HEK293 (cell line): ENCODE data around the gene THSD7B.

Experiments used
- CTCF ChIA-PET: fragments of 350-600 bp; formaldehyde crosslinking; extraction: SDS; loops from one replicate; lab custom pipeline; 2021; ENCODE audit warnings: antibody characterized with exemption; lab: Yijun Ruan, JAX
- POLR2A ChIA-PET: fragments of 300-600 bp; formaldehyde crosslinking; extraction: SDS; loops from one replicate; lab custom pipeline; 2020; ENCODE audit warnings: antibody characterized with exemption, inconsistent platforms; lab: Yijun Ruan, JAX
- H3K27ac ChIP-seq: fragments of 200-500 bp; sonication (Bioruptor generic); 2 replicates; pipeline ENCODE4 v1.5.1; 2014; ENCODE audit warnings: low read depth, low read length, control low read depth, inconsistent platforms; ENCODE audit errors: extremely low read depth
- H3K36me3 ChIP-seq, 2 experiments: fragments of 200-500 bp in 1 of 2; sonication (Bioruptor generic) in 1 of 2; 1 replicate in 1 of 2; 2 replicates in 1 of 2; pipeline ENCODE4 v1.5.1; 2014 to 2017; ENCODE audit warnings: inconsistent platforms in 2 of 2, low read length in 2 of 2; ENCODE audit not compliant: control insufficient read depth in 2 of 2, insufficient read depth in 1 of 2
- H3K4me1 ChIP-seq: fragments of 200-500 bp; sonication (Bioruptor generic); 2 replicates; pipeline ENCODE4 v1.5.1; 2014; ENCODE audit warnings: mild to moderate bottlenecking, low read length, inconsistent platforms; ENCODE audit not compliant: control insufficient read depth, insufficient read depth
- H3K4me3 ChIP-seq: 2 replicates; pipeline ENCODE4 v1.5.1; 2011; ENCODE audit warnings: low read depth, mild to moderate bottlenecking, control low read depth, low read length, moderate library complexity
- H3K9me3 ChIP-seq: fragments of 200-500 bp; sonication (Bioruptor generic); 2 replicates; pipeline ENCODE4 v1.5.1; 2014; ENCODE audit warnings: low read depth, low read length, inconsistent platforms; ENCODE audit not compliant: control insufficient read depth, insufficient read depth
- HOXD13 ChIP-seq: sonication (generic); formaldehyde crosslinking; IDR thresholded peaks from 2 replicates; pipeline ENCODE4 v1.8.0; 2022; ENCODE audit warnings: missing genetic modification reagents, borderline replicate concordance
- KLF10 ChIP-seq: fragments of 450-650 bp; IDR thresholded peaks from 2 replicates; pipeline ENCODE4 v1.5.1; 2018; ENCODE audit warnings: missing biosample characterization, mild to moderate bottlenecking, missing genetic modification characterization
- KLF7 ChIP-seq: fragments of 450-650 bp; formaldehyde crosslinking; IDR thresholded peaks from 2 replicates; pipeline ENCODE4 v1.5.1; 2016; ENCODE audit warnings: missing biosample characterization, missing genetic modification characterization, borderline replicate concordance
- SCRT2 ChIP-seq: fragments of 450-650 bp; formaldehyde crosslinking; IDR thresholded peaks from 2 replicates; pipeline ENCODE4 v1.5.1; 2016; ENCODE audit warnings: missing biosample characterization, missing genetic modification characterization
- ZBTB48 ChIP-seq: fragments of 450-650 bp; formaldehyde crosslinking; IDR thresholded peaks from 2 replicates; pipeline ENCODE4 v1.5.1; 2016; ENCODE audit warnings: missing biosample characterization, missing genetic modification characterization
- ZBTB6 ChIP-seq: fragments of 450-650 bp; formaldehyde crosslinking; IDR thresholded peaks from 2 replicates; pipeline ENCODE4 v1.5.1; 2017; ENCODE audit warnings: missing biosample characterization, missing genetic modification characterization
- ZFP37 ChIP-seq: fragments of 450-650 bp; formaldehyde crosslinking; IDR thresholded peaks from 2 replicates; pipeline ENCODE4 v1.5.1; 2016; ENCODE audit warnings: missing biosample characterization, missing genetic modification characterization
- ZNF121 ChIP-seq: fragments of 450-650 bp; formaldehyde crosslinking; IDR thresholded peaks from 2 replicates; pipeline ENCODE4 v1.5.1; 2016; ENCODE audit warnings: missing biosample characterization, missing genetic modification characterization
- ZNF19 ChIP-seq: fragments of 450-650 bp; formaldehyde crosslinking; IDR thresholded peaks from 2 replicates; pipeline ENCODE4; 2016; ENCODE audit warnings: missing biosample characterization, missing genetic modification characterization, low read depth
- ZNF202 ChIP-seq: fragments of 450-650 bp; formaldehyde crosslinking; IDR thresholded peaks from 2 replicates; pipeline ENCODE4 v1.5.1; 2016; ENCODE audit warnings: missing biosample characterization, missing genetic modification characterization, borderline replicate concordance
- ZNF23 ChIP-seq: fragments of 450-650 bp; formaldehyde crosslinking; IDR thresholded peaks from 2 replicates; pipeline ENCODE4 v1.5.1; 2016; ENCODE audit warnings: missing biosample characterization, missing genetic modification characterization, borderline replicate concordance
- ZNF350 ChIP-seq: fragments of 450-650 bp; formaldehyde crosslinking; IDR thresholded peaks from 2 replicates; pipeline ENCODE4 v1.5.0; 2017; ENCODE audit warnings: missing biosample characterization, mild to moderate bottlenecking, missing genetic modification characterization
- ZNF362 ChIP-seq: fragments of 450-650 bp; formaldehyde crosslinking; IDR thresholded peaks from 2 replicates; pipeline ENCODE4 v1.5.1; 2016; ENCODE audit warnings: missing biosample characterization, missing genetic modification characterization
- ZNF391 ChIP-seq: fragments of 450-650 bp; formaldehyde crosslinking; IDR thresholded peaks from 2 replicates; pipeline ENCODE4 v1.5.1; 2016; ENCODE audit warnings: low read depth, missing biosample characterization, missing genetic modification characterization, borderline replicate concordance
- ZNF433 ChIP-seq: fragments of 450-650 bp; formaldehyde crosslinking; IDR thresholded peaks from 2 replicates; pipeline ENCODE4 v1.5.1; 2016; ENCODE audit warnings: missing biosample characterization, missing genetic modification characterization, low read depth
- ZNF558 ChIP-seq: fragments of 450-650 bp; formaldehyde crosslinking; IDR thresholded peaks from 2 replicates; pipeline ENCODE4 v1.5.1; 2016; ENCODE audit warnings: missing biosample characterization, missing genetic modification characterization
- ZNF561 ChIP-seq: fragments of 450-650 bp; IDR thresholded peaks from 2 replicates; pipeline ENCODE4 v1.5.1; 2018; ENCODE audit warnings: missing biosample characterization, missing genetic modification characterization, borderline replicate concordance
- ZNF626 ChIP-seq: fragments of 450-650 bp; sonication (Bioruptor Pico); formaldehyde crosslinking; IDR thresholded peaks from 2 replicates; pipeline ENCODE4 v1.5.1; 2018; ENCODE audit warnings: missing biosample characterization, missing genetic modification characterization, inconsistent platforms
- ZNF629 ChIP-seq: fragments of 450-650 bp; formaldehyde crosslinking; IDR thresholded peaks from 2 replicates; pipeline ENCODE4 v1.5.1; 2017; ENCODE audit warnings: missing biosample characterization, missing genetic modification characterization
- ZNF658 ChIP-seq: fragments of 450-650 bp; formaldehyde crosslinking; IDR thresholded peaks from 2 replicates; pipeline ENCODE4; 2016; ENCODE audit warnings: missing biosample characterization, missing genetic modification characterization
- ZNF768 ChIP-seq: fragments of 450-650 bp; formaldehyde crosslinking; IDR thresholded peaks from 2 replicates; pipeline ENCODE4 v1.5.1; 2018; ENCODE audit warnings: missing biosample characterization, mild to moderate bottlenecking, missing genetic modification characterization
- ZNF785 ChIP-seq: fragments of 450-650 bp; formaldehyde crosslinking; IDR thresholded peaks from 2 replicates; pipeline ENCODE4 v1.5.1; 2016; ENCODE audit warnings: missing biosample characterization, missing genetic modification characterization
- TF ChIP-seq, protein P1 (sequence below): fragments of 450-650 bp; formaldehyde crosslinking; IDR thresholded peaks from 2 replicates; pipeline ENCODE4 v1.5.1; 2017; ENCODE audit warnings: missing biosample characterization, missing genetic modification characterization
- TF ChIP-seq, protein P2 (sequence below): fragments of 450-650 bp; formaldehyde crosslinking; IDR thresholded peaks from 2 replicates; pipeline ENCODE4 v1.5.1; 2016; ENCODE audit warnings: missing biosample characterization, missing genetic modification characterization
- TF ChIP-seq, protein P3 (sequence below): fragments of 450-650 bp; formaldehyde crosslinking; IDR thresholded peaks from 2 replicates; pipeline ENCODE4 v1.5.1; 2016; ENCODE audit warnings: missing biosample characterization, missing genetic modification characterization
- TF ChIP-seq, protein P4 (sequence below): fragments of 450-650 bp; formaldehyde crosslinking; optimal IDR thresholded peaks from 2 replicates; pipeline ENCODE3; 2016; ENCODE audit warnings: missing biosample characterization, mild to moderate bottlenecking, missing genetic modification characterization

Gene THSD7B

DNA sequence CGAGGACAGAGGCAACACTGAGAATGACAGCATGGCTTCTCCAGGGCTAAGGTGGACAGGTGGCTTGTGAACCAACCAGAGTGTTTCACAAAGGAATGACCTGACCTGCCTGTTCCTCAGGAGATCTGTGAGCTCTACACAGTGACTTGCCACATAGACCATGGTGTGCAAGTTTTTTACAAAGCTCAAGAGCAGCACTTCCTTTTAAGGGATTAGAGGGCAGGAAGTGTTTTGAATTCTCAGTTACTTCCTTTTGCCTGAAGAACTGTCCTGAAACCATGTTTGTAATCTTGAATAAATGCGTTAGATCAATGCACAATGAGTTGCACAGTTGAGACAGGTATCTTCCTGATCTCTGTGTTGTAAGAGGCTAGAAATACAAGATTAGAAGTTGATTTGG, 421.9 kb downstream of the THSD7B start (continued):
- TF ChIP-seq ZNF626, result no peak
- TF ChIP-seq KLF10 (tag by site-specific recombination), result no peak
- TF ChIP-seq ZNF19 (tag by site-specific recombination), result no peak

DNA sequence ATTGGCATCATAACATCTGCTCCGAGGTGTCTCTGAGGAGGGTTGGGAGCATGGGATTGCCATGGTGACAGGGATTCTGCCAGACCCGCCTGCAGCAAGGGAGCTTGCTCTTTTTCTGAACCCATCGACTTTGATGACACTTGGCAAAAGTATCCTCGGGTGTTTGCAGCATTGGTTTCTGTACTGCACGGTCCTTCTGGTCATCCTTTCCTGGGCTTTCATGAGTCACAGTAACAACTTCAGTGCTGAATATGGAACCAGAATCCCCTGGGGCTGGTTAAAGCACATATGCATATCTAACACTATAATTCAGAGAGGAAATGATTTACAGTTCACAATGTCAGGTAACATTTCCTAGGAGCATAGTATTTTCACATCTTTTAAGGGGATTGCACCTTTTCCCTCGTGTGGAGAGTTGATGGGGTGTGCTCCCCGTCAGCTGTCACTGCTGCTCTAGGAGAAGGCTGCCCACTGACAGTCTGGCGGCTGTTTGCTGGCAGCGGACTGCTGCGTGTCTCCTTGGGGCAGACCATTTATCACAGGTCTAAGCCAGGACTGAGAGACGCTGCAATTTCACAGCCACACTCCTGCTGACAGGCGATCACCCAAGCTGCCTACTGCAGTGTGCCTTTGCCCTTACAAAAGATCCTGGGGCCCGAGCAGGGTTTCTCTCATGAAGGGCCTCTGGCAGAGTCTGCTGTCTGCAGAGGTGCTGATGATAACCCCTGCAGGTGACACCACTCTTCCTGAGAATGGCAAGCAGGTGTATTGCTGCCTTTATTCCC, 425.3 kb downstream of the THSD7B start:
- H3K9me3 ChIP-seq, result no peaks in the 10 kb centered on the region

DNA sequence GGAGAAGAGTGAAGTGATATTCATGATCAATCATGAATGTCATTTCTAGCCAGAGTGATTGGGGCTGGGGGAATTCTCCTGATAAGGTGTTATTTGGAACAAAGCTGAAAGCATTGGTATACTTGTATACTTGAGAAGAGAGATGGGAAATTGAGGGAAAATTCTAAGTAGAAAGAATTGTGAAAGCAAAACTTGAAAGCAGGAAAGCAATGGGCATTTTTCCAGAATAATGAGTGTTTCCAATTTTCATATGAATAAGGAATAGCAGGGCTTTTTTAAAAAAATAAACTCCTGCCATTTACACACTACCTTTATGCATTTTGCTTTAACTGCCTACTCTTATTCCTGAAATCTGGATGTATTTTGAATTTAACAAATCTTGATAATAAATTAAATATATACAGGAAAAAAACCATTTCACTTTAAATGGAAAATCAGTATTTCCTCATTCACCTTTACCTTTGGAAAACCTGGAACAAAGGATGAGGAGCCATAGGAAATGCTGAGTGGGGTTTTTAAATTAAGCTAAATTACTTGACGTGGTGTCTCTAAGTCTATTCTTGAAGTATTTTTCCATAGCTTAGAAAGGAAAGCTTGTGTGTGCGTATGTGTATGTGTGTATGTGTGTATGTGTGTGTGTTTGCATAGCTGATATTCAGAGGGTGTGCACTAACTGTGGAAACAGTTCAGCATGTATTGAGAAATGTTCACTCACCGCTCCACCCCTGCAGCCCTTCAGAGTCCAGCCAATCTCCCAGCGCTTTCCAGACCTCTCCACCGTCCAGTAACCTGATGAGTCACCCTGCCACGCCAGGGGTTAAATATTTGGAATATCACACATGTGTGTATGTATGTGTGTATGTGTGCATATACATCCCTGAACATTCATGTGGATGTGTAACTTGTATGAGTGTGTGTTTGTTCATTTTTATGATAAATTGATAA, 427.3 kb downstream of the THSD7B start:
- Histone ChIP-seq H3K36me3 (no peaks in the 10 kb centered on the region), H3K27ac (no peak overlapping the region), H3K9me3 (no peaks in the 10 kb centered on the region), H3K4me1 (no peaks in the 10 kb centered on the region), H3K4me3 (no peak overlapping the region)
- CTCF ChIA-PET, result no interaction called here
- POLR2A ChIA-PET, result no interaction called here
- TF ChIP-seq SCRT2, result no peak
- TF ChIP-seq, protein P1, sequence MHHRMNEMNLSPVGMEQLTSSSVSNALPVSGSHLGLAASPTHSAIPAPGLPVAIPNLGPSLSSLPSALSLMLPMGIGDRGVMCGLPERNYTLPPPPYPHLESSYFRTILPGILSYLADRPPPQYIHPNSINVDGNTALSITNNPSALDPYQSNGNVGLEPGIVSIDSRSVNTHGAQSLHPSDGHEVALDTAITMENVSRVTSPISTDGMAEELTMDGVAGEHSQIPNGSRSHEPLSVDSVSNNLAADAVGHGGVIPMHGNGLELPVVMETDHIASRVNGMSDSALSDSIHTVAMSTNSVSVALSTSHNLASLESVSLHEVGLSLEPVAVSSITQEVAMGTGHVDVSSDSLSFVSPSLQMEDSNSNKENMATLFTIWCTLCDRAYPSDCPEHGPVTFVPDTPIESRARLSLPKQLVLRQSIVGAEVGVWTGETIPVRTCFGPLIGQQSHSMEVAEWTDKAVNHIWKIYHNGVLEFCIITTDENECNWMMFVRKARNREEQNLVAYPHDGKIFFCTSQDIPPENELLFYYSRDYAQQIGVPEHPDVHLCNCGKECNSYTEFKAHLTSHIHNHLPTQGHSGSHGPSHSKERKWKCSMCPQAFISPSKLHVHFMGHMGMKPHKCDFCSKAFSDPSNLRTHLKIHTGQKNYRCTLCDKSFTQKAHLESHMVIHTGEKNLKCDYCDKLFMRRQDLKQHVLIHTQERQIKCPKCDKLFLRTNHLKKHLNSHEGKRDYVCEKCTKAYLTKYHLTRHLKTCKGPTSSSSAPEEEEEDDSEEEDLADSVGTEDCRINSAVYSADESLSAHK (tag by site-specific recombination), result no peak
- TF ChIP-seq ZFP37 (tag by site-specific recombination), result no peak
- no peak for TF ChIP-seq ZNF561
- no peak for TF ChIP-seq ZNF362 (tag by site-specific recombination)
- no peak for TF ChIP-seq KLF7
- TF ChIP-seq, protein P2, sequence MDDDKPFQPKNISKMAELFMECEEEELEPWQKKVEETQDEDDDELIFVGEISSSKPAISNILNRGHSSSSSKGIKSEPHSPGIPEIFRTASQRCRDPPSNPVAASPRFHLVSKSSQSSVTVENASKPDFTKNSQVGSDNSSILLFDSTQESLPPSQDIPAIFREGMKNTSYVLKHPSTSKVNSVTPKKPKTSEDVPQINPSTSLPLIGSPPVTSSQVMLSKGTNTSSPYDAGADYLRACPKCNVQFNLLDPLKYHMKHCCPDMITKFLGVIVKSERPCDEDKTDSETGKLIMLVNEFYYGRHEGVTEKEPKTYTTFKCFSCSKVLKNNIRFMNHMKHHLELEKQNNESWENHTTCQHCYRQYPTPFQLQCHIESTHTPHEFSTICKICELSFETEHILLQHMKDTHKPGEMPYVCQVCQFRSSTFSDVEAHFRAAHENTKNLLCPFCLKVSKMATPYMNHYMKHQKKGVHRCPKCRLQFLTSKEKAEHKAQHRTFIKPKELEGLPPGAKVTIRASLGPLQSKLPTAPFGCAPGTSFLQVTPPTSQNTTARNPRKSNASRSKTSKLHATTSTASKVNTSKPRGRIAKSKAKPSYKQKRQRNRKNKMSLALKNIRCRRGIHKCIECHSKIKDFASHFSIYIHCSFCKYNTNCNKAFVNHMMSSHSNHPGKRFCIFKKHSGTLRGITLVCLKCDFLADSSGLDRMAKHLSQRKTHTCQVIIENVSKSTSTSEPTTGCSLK (tag by site-specific recombination), result no peak
- TF ChIP-seq ZBTB48 (tag by site-specific recombination), result no peak

More for the DNA sequence above, 425.3 kb downstream of the THSD7B start:
- CTCF ChIA-PET, result no interaction called here
- POLR2A ChIA-PET, result no interaction called here
- Histone ChIP-seq H3K4me1 (no peaks in the 10 kb centered on the region), H3K27ac (no peak overlapping the region), H3K36me3 (no peaks in the 10 kb centered on the region), H3K4me3 (no peak overlapping the region)
- TF ChIP-seq ZNF768 (tag by site-specific recombination), result no peak
- TF ChIP-seq ZNF433, result no peak
- TF ChIP-seq ZNF658 (tag by site-specific recombination), result no peak
- no peak for TF ChIP-seq ZNF23 (tag by site-specific recombination)
- no peak for TF ChIP-seq ZNF561
- no peak for TF ChIP-seq HOXD13
- no peak for TF ChIP-seq ZBTB6 (tag by site-specific recombination)
- no peak for TF ChIP-seq ZNF202 (tag by site-specific recombination)
- TF ChIP-seq, protein P3, sequence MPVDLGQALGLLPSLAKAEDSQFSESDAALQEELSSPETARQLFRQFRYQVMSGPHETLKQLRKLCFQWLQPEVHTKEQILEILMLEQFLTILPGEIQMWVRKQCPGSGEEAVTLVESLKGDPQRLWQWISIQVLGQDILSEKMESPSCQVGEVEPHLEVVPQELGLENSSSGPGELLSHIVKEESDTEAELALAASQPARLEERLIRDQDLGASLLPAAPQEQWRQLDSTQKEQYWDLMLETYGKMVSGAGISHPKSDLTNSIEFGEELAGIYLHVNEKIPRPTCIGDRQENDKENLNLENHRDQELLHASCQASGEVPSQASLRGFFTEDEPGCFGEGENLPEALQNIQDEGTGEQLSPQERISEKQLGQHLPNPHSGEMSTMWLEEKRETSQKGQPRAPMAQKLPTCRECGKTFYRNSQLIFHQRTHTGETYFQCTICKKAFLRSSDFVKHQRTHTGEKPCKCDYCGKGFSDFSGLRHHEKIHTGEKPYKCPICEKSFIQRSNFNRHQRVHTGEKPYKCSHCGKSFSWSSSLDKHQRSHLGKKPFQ (tag by site-specific recombination), result no peak
- no peak for TF ChIP-seq ZNF558 (tag by site-specific recombination)
- TF ChIP-seq, protein P4, sequence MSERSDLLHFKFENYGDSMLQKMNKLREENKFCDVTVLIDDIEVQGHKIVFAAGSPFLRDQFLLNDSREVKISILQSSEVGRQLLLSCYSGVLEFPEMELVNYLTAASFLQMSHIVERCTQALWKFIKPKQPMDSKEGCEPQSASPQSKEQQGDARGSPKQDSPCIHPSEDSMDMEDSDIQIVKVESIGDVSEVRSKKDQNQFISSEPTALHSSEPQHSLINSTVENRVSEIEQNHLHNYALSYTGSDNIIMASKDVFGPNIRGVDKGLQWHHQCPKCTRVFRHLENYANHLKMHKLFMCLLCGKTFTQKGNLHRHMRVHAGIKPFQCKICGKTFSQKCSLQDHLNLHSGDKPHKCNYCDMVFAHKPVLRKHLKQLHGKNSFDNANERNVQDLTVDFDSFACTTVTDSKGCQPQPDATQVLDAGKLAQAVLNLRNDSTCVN (tag by site-specific recombination), result no peak
- no peak for TF ChIP-seq ZNF121 (tag by site-specific recombination)
- TF ChIP-seq ZNF785 (tag by site-specific recombination), result no peak
- no peak for TF ChIP-seq ZNF350 (tag by site-specific recombination)
- TF ChIP-seq ZNF391 (tag by site-specific recombination), result no peak
- no peak for TF ChIP-seq ZNF629 (tag by site-specific recombination)
